Tibial nerve (tissue), 3 donors: ENCODE results near the gene PLPP4.

ENCODE experiments used
- CTCF ChIP-seq, 5 experiments: fragments of 200-600 bp in 3 of 5; fragments of 450-650 bp in 2 of 5; sonication (generic) in 3 of 5; IDR thresholded peaks; one replicate each; pipeline ENCODE4 v1.5.1; 2016 to 2019; ENCODE audit warnings: antibody characterized with exemption in 5 of 5, mild to moderate bottlenecking in 3 of 5, moderate library complexity in 2 of 5
- POLR2A ChIP-seq, 2 donors: fragments of 450-650 bp; IDR thresholded peaks; one replicate each; pipeline ENCODE4 v1.6.1; 2017; ENCODE audit warnings: antibody characterized with exemption in 2 of 2, mild to moderate bottlenecking in 2 of 2, moderate library complexity in 2 of 2

DNA sequence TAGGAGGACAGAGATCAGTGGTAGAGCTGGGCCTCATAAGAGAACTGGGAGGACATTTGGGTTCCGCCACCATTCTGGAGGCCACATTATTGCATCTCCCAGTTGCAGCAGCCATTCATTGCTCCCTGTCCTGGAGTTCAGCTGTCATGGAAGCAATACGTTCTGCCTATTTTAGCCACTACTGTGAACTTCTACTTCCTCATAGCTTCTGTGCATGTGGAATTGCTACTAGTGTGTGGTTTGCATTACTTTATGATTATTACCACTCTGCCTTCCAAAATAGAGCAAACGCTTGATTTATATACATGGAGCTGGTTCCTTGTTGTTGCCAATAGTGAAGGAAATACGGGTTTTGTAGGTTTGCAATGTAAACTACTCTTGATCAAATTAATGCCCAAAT is 47.2 kb upstream of the PLPP4 start:
- no peak for TF ChIP-seq CTCF (IDR thresholded peaks at IDR 0.05)
- no peak for TF ChIP-seq POLR2A (IDR thresholded peaks at IDR 0.05)
